Activated naive CD4-positive, alpha-beta T cell treated with anti-CD3 and anti-CD28 coated beads, Interleukin-2, amount 50 U/mL, for 72 hours (primary cell): ENCODE results near the gene TLR6. TPM values are rescaled to one million over a fixed set of nuclear protein-coding genes. Genes with fewer than 3 reads are reported as not detected.

Experiments
- ATAC-seq, 2 donors: fragments of 150-1000 bp; cut with Tn5 transposase; 2 replicates each; pipeline ENCODE4 v1.10.0; 2021; ENCODE audit warnings: mild to moderate bottlenecking in 2 of 2, moderate library complexity in 2 of 2
- DNase-seq, 2 donors: peaks; one replicate each; pipeline ENCODE4 v3.0.0; 2021 to 2022; ENCODE audit warnings: low spot score in 2 of 2
- H3K27ac Mint-ChIP-seq, 2 donors: one replicate each; pipeline ENCODE4 v1.8.0; 2022; ENCODE audit warnings: mild to moderate bottlenecking in 2 of 2, mixed read lengths in 2 of 2
- H3K36me3 Mint-ChIP-seq, 2 donors: one replicate each; pipeline ENCODE4 v1.8.0; 2022; ENCODE audit warnings: mixed read lengths in 2 of 2
- H3K9me3 Mint-ChIP-seq, 2 donors: one replicate each; pipeline ENCODE4 v1.8.0; 2022; ENCODE audit warnings: mixed read lengths in 2 of 2
- total RNA-seq, 2 donors: library from RNA; stranded (reverse); gene quantifications; one replicate each; pipeline ENCODE4 v1.2.3, GENCODE V29; 2022

Gene TLR6
- total RNA-seq, 2 donors from 2014 or later = 3.7 to 5.1 TPM

DNA sequence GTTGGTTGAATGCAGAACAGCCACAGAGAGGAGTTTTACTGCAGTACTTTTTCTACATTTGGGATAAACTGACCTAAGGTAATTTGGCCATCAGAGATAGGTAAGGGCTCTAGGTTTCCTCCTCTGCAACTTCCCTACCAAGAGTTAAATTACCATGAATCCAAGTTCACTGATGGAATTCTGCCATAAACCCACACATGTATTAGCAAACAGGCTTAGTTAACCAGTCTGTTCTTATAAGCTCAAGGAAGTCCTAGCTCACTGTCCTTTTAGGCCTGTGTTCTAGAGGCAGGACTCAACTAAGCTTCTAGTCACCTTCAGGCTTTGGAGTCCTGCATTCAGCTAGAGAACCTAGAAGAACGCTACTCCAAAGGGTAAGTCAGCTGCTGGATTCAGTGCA, 15.0 kb upstream of the TLR6 start:
- Mint-ChIP-seq H3K36me3 (no peaks in the 10 kb centered on the region), H3K9me3 (no peaks in the 10 kb centered on the region), H3K27ac (no peak overlapping the region)
- no peak for ATAC-seq
- DNase-seq = no peak

DNA sequence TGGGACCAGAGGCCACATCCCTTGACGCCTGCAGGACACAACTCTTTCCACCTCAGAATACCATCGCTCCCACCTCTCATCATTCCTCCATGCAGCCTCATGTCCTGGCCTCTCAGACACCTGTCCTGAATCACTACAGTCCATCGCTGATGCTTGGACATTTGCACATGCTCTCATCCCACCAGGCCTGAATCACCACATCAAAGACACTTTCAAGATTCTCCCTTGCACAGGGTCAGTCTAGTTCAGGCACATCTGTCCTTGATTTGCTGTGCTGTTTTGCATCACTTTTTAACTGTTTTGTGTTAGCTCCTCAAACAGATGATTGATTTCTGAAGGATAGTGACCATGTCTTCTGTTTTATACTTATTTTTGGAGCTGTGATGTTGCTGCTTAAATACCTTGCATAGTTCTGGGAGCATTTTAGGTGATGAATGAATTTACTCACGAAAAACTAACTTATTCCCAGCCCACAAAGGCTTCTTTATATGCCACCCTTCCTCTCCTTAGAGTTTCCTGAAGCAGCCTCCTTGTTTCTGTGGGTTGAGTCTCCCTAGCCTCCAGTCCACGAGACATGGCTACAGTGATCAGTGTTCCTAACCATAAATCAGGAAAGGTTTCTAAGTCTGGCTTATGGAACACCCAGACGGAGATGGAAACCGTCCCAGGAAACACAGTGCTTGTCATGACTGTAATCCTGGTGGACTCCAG, 13.6 kb upstream of the TLR6 start:
- no peak for ATAC-seq
- no peak overlapping the region for H3K27ac Mint-ChIP-seq
- no peaks in the 10 kb centered on the region for H3K36me3 Mint-ChIP-seq
- no peak for DNase-seq
- no peaks in the 10 kb centered on the region for H3K9me3 Mint-ChIP-seq

DNA sequence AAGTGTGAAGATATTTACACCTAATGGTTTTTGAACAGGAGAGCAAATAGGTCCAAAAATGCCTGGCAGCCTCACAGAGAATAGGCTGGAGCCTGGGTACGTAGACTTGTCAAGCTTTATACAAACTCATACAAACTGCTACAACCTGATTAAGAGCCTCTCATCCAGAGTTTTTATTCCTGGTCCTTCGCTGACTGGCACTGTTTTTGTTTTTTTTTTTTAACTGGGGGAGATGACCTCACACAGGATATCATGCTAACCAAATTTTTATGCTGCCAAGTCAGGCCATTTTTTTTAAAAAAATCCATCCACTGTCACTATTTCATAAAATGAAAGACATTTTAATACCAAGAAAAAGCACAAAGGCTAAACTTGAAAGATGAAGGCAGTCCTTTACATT, 12.9 kb upstream of the TLR6 start:
- DNase-seq (no peak), ATAC-seq (no peak)
- Mint-ChIP-seq H3K27ac (no peak overlapping the region), H3K36me3 (no peaks in the 10 kb centered on the region), H3K9me3 (no peaks in the 10 kb centered on the region)

DNA sequence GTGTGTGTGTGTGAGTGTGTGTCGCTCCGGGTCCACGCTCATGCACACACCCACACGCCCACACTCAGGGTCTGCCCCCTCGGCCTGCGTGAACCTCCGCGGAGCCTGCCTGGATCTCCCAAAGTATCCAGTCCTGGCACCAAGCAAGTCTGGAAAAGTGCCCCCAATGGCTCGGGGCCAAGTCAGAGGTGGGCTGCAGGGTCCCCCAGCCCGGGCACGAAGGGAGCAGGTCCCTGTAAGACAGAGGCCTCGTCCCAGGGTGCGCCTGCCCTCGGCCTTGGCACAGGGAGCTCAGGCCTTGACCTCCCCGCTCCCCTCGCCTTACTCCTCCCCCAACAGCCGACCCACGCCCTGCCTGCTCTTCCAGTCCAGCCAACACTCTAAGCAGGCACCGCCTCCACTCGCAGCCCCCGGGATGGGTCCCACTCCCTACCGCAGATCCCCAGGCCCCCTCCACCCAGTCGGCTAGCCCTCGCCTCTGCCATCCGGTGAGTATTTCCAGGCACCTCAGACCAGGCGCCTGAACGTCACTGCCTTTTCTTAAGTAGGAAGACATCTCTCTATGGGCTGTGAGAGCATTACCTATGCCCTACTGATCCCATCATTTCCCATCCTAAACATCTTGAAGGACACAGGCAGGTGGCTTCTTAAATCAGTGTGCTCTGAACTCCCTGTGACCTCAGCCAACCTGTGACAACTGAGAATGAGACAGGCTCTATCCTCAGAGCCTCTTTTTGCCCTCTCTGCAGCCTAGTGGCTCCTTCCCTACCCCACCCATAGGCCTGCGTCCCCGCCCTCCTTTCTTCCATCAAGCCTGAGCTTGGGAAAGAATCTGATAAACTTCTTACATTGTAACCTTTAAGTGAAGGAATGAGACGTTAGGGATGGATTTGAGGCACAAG, 11.7 kb upstream of the TLR6 start:
- Mint-ChIP-seq H3K9me3 (no peaks in the 10 kb centered on the region), H3K36me3 (no peaks in the 10 kb centered on the region), H3K27ac (no peak overlapping the region)
- DNase-seq (no peak), ATAC-seq (no peak)

DNA sequence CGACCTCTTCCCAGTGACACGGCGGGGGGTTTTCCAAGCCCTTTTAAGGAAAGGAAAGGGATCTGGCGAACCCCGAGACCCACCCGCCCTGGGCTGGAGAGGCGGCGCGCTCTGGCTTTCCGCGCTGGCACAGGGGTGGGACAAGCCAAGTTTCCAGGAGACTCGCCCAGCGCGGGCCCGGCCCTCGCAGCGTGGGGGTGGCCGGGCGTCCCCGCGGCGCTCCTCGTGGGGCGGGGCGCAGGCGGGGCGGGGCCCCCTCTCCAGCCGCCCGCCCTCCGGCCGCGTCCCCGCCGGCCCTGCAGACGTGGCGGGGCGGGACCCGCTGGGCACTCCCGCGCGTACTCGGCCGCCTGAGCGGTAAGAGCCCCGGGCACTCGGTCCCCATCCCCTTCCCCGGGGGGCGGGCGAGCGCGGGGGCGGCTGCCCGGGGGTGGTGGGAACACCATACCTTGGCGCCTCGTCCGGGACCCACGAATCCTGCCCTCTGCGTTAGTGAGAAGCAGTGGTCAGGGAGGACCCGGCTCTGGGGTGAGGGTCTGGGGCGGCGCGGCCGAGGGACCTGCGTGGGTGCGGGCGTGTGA, 11.0 kb upstream of the TLR6 start, which contains the start of gene FAM114A1:
Gene FAM114A1, plus strand, starts transcription at position 329 of the 581 bp plus-strand sequence. CDS start 10,273 bp downstream, outside the sequence.
- ATAC-seq (peak; percentile 87 to 90), DNase-seq (peak in 1 of 2 donors; percentile 40)
- H3K27ac Mint-ChIP-seq = no peak within 1 kb of the TSS
- H3K9me3 Mint-ChIP-seq = no peaks in the 10 kb centered on the region
- H3K36me3 Mint-ChIP-seq = no peaks in the 10 kb centered on the region

DNA sequence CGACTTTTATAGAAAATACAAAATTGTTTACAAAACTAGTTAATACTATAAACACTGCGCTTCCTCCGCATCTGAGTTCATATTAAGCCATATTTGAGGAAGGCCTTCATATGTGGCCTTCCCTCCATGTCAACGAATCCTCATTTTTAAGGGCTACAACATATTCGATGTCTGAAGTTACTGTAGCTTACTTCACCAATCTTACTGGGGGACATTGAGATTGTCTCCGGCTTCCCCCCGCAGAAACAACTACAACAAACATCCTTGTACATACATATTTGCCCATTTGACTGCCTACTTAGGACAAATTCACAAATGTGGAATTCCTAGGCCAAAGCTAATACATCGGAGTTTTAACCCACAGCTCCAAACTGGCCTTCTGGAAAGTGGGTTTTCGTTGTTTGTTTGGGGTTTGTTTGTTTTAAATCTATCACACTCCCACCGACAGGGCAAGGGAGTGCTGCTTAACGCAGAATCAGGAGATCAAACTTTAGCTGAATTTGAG, 10.4 kb upstream of the TLR6 start:
- DNase-seq (no peak), ATAC-seq (no peak)
- H3K36me3 Mint-ChIP-seq = no peaks in the 10 kb centered on the region
- no peaks in the 10 kb centered on the region for H3K9me3 Mint-ChIP-seq
- H3K27ac Mint-ChIP-seq = no peak overlapping the region

DNA sequence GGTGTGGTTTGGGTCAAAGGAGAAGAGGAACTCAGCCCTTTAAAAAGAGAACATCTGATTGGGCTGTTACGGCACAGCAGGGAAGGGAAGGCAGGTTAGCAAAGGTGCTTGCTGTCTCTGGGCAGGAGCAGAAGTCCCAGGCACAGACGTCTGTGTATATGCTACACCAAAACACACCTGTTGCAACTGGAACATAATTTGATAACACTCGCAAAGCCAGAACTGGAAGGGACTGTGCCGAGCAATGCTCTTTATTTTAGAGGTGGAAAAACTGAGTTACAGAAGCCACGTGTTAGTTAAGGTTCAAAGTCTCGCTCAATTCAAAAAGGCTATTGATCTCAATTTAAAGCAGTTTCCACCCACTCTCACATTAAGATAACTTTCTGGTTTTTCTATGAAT, 8.8 kb upstream of the TLR6 start:
- peak overlapping the region in 1 of 2 donors; percentile 7 for H3K27ac Mint-ChIP-seq
- DNase-seq (no peak), ATAC-seq (peak in 1 of 2 donors; percentile 39)
- H3K36me3 Mint-ChIP-seq = no peaks in the 10 kb centered on the region
- H3K9me3 Mint-ChIP-seq = no peaks in the 10 kb centered on the region

DNA sequence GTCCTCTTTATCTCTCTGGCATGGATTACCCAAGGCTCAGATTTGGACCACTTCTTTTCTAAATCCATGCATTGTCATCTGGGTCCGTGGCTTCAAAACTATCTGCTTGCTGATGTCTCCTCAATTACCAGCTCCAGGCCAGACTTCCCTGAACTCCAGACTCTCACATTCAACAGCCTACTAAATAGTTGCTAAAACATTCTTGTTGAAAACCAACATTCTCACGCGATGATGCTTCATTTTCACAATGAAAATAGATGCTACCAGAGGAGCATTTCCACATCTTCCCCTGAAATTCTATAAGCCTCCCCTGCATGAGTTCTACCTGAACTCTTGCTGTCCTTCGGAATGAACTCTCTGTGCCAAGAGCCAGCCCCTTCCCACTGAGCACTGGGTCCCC, 5.2 kb upstream of the TLR6 start:
- H3K36me3 Mint-ChIP-seq = no peaks in the 10 kb centered on the region
- DNase-seq = no peak
- no peak overlapping the region for H3K27ac Mint-ChIP-seq
- no peaks in the 10 kb centered on the region for H3K9me3 Mint-ChIP-seq
- ATAC-seq = no peak

DNA sequence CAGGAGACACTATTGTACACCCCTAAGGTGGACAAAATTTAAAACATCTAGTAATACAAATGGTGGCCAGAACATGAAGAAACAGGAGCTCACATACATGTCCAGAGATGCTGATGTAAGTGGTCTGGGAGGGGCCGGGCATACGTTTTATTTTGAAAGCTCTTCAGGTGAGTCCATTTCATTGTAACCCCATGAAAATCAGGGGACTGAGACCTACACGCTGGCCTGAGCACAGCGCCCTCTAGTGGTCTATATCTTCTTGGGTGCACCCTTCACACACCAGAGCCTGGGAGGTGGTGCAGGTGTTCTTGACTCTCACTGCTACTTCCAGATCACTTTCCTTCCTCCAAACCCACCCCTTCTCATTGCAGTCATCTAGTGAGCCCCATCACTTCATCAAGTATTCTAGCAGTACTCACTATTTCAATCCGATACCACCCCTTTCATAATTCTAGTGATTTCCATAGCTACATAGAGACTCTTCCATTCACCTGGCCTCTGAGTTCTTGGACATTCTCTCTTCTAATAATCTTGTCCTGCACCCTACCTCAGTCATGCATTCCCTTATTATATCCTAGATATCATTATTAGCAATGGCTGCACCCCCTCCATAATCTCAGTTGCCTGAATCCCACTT, 4.3 kb upstream of the TLR6 start:
- no peaks in the 10 kb centered on the region for H3K9me3 Mint-ChIP-seq
- H3K27ac Mint-ChIP-seq = no peak overlapping the region
- H3K36me3 Mint-ChIP-seq = no peaks in the 10 kb centered on the region
- peak in 1 of 2 donors; percentile 71 for DNase-seq
- ATAC-seq = peak; percentile 57 to 60

DNA sequence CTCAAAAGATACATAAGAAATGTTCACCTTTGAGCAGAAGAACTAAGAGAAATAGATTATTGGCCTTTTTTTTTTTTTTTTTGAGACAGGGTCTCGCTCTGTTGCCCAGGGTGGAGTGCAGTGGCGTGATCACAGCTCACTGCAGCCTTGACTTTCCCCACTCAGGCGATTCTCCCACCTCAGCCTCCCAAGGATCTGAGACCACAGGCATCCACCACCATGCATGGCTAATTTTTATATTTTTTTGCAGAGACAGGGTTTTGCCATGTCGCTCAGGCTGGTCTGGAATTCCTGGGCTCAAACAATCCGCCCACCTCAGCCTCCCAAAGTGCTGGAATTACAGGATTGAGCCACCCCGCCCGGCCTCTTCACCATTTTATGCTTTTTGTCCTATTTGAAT, 2.9 kb upstream of the TLR6 start:
- Mint-ChIP-seq H3K36me3 (no peaks in the 10 kb centered on the region), H3K9me3 (no peaks in the 10 kb centered on the region), H3K27ac (no peak overlapping the region)
- ATAC-seq (no peak), DNase-seq (no peak)

DNA sequence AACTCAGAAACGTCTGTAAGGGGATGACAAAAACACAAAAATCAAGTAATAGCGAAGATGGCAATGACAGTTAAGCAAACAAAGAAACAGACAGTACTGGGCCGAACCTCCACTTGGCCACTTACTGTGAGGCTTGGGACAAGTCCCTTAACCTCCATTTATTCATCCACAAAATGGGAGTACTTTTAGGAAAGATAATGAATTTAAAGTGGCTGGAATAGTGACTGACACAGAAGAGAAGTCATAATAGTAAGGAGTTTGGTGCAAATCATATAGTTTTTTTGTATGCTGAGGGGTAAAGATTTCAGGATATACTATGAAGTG, 1.4 kb upstream of the TLR6 start:
- Mint-ChIP-seq H3K36me3 (no peaks in the 10 kb centered on the region), H3K9me3 (no peaks in the 10 kb centered on the region), H3K27ac (peak overlapping the region; percentile 85 to 95)
- DNase-seq (no peak), ATAC-seq (no peak)

DNA sequence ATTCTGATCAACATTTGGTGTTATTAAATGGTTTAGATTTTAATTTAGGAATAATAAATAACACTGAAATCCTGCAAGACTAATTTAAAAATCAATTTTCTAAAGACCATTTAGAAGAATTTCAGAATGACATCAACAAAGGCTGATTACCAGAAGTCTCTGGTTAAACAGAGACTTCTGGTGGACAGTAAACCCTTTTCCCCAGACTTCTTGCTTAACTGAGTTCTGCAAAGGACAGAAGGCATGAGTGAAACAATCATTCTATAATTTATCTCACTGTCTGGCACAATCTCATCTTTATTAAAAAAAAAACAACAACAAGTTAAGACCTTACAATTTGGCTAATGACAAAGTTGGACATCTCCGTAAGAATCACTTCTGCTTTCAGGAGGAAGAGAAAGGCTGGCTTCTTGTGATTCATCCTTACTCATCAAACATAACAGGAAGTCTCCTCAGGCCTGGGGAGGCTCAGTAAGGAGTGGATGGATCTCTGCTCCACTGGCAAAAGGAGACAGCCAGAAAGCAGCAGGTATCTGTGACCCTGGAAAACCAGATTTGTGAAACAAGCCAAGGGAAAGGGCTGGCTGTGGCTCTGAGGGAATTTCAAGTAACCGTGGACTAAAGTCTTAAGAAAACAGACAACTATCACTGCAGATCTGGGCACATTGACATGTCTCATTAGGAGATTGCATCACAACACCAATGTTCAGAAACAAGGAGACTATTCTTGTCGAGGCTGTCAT, 908 bp upstream of the TLR6 start:
- Mint-ChIP-seq H3K36me3 (no peaks in the 10 kb centered on the region), H3K9me3 (no peaks in the 10 kb centered on the region), H3K27ac (peak overlapping the region; percentile 85 to 95)
- peak; percentile 35 to 56 for DNase-seq
- peak; percentile 84 to 94 for ATAC-seq

DNA sequence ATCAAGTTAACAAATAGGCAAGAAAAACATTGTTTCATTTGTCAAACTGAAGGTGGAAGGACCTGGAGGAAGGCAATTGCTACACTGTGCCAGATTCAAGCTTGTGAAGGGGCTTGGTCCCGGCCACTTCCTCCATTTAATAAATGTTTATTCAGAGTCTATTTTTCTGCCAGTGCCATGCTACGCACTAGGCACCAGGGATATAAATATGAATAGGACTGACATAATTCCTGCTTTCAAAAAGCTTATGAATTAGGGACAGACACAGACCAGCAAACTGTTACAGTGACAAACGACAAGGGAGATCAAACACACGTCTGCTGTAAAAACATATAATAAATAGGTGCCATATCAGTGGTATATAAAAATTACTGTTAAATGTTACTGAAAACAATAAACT, 571 bp downstream of the TLR6 start:
- no peaks in the 10 kb centered on the region for H3K9me3 Mint-ChIP-seq
- peak overlapping the region; percentile 85 to 95 for H3K27ac Mint-ChIP-seq
- DNase-seq = no peak
- peak in 1 of 2 donors; percentile 14 for ATAC-seq
- peaks cover 0 to 5% of the 10 kb centered on the region in 2 donors for H3K36me3 Mint-ChIP-seq

DNA sequence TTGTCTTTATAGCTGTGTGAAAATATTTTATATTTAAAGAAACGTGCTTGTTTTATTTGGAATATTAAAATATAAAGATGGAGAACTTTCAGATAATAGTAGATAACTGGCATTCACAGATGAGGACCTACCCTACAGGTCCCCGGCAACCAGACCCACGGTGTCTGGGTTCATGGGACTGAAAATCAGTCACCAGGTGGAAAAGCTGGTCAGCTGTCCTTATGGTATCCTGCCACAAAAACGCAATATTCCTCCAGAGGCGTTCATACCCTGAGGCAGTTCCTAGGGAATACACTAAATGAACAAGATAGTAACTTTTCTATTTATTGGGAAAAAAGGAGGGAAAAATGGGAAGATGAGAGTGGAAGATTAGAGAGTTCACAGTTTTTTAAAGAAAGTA, 1.2 kb downstream of the TLR6 start:
- Mint-ChIP-seq H3K27ac (peak overlapping the region in 1 of 2 donors; percentile 95), H3K9me3 (no peaks in the 10 kb centered on the region), H3K36me3 (peaks cover 0 to 7% of the 10 kb centered on the region in 2 donors)
- ATAC-seq (no peak), DNase-seq (no peak)

DNA sequence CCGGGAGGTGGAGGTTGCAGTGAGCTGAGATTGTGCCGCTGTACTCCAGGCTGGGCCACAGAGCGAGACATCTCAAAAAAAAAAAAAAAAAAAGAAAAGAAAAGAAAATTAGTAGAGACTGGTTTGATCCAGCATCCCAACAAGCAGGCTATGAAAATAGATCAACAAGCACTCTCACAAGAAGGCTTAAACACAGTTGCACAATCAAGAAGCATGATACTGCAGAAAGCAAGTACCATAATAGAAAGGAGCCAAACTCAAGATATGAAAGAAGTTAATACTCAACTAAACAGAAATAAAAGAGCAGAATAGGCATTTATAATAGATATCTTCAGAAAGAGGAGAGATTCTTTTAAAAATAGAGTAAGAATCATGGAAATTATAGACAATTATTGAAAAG, 10.6 kb downstream of the TLR6 start:
- peaks cover 22 to 23% of the 10 kb centered on the region in 2 donors for H3K36me3 Mint-ChIP-seq
- DNase-seq (no peak), ATAC-seq (no peak)
- H3K9me3 Mint-ChIP-seq = peaks cover 21 to 23% of the 10 kb centered on the region in 2 donors
- H3K27ac Mint-ChIP-seq = no peak overlapping the region

DNA sequence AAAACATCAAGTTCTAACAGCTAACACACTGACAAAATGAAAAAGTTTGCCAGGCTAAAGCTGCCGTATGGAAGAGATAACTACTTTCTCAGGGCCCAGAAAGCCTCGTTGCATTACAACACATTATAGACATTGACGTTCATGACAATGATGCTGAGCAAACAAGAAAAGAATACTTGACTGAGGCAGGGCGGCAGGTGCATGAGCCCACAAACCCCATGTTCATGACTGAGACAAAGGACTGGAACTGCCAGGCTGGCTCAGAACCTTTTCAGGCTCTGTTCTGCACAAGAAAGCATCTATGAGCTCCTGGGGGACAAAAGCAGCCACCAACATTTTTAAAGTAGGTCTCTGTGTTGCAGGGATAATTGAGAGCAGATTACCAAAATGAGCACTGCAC, 13.6 kb downstream of the TLR6 start:
- Mint-ChIP-seq H3K36me3 (peaks cover 0 to under 1% of the 10 kb centered on the region in 2 donors), H3K27ac (peak overlapping the region in 1 of 2 donors; percentile 70), H3K9me3 (peaks cover 6 to 7% of the 10 kb centered on the region in 2 donors)
- ATAC-seq (no peak), DNase-seq (no peak)
